GM13976 (cell line): ENCODE results near the gene NCKAP5L.
"Not testable (repeated sequence)": the region's sequence is repeated elsewhere in the genome, so short reads cannot be mapped to it uniquely, and the experiment has no call there.

ENCODE experiments used
- DNase-seq: peaks from one replicate; pipeline ENCODE4 v3.0.0; 2012; ENCODE audit warnings: low spot score
- in situ Hi-C: fragments of 300-500 bp; cut with MboI; formaldehyde crosslinking; loops from one replicate; pipeline ENCODE4 v1.12.0; 2022; ENCODE audit warnings: low sequenced_read_pairs, mixed read lengths, inconsistent platforms; ENCODE audit not compliant: unreplicated experiment
- TF ChIP-seq, protein P1 (sequence below): IDR thresholded peaks from 2 replicates; pipeline ENCODE4 v1.5.1; 2012; ENCODE audit warnings: borderline replicate concordance, mild to moderate bottlenecking; ENCODE audit not compliant: insufficient read depth; ENCODE audit errors: extremely low read depth, missing control alignments, control extremely low read depth

NCKAP5L gene

DNA sequence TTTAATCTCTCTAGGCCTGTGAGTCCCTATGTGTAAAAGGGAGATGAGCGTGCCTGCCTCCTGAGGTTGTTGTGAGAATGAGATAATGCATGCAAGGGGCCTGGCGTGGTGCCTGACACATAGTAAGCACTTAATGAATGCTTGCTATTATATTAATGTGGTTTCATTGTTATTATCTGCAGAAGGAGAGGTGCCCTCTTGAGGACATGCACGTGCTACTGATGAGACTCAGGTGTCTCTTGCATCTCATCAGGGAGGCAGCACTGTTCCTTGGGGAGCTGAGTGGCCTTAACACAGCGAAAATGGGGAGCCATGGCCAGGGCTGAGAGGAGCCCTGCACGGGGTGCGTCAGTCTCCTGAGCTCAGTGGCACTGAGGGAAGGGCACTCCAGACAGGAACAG, 44.6 kb upstream of the NCKAP5L start:
- in situ Hi-C loops, result no loop called here
- no peak for DNase-seq
- TF ChIP-seq, protein P1, sequence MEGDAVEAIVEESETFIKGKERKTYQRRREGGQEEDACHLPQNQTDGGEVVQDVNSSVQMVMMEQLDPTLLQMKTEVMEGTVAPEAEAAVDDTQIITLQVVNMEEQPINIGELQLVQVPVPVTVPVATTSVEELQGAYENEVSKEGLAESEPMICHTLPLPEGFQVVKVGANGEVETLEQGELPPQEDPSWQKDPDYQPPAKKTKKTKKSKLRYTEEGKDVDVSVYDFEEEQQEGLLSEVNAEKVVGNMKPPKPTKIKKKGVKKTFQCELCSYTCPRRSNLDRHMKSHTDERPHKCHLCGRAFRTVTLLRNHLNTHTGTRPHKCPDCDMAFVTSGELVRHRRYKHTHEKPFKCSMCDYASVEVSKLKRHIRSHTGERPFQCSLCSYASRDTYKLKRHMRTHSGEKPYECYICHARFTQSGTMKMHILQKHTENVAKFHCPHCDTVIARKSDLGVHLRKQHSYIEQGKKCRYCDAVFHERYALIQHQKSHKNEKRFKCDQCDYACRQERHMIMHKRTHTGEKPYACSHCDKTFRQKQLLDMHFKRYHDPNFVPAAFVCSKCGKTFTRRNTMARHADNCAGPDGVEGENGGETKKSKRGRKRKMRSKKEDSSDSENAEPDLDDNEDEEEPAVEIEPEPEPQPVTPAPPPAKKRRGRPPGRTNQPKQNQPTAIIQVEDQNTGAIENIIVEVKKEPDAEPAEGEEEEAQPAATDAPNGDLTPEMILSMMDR, result no peak

DNA sequence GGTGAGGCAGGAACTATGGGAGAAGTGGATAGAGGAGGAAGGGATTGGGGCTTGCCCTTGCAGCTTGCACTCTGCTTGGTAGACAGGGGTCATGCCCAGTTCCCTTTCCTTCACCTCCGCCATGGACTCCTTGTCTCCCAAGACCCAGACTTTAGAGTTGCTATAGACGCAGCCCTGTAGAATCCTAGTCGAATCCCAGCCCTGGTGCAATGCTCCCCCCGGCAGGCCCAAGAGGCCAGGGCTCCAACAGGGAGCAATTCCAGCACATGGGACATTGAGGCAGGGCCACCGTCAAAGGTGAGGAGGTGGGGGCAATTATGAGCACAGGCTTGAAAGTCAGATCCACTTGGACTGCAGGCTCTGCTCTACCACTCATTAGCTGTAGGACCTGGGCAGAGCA, 44.2 kb upstream of the NCKAP5L start:
- TF ChIP-seq, protein P1, result no peak
- in situ Hi-C loops, result no loop called here
- no peak for DNase-seq

DNA sequence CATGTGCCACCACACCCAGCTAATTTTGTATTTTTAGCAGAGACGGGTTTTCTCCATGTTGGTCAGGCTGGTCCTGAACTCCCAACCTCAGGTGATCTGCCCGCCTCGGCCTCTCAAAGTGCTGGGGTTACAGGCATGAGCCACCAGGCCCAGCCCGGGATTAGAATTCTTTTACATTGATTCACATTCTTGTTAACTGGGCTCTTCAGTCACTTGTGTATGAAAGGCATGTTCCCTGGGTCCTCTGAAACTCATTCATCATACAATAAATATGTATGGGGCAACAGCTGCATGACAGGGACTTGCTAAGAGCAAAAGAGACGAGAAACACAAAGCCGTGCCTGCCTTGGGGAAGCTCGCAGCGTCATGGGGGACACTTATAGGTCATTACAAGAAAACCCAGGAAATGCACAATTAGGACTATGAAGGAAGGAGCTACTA, 43.6 kb upstream of the NCKAP5L start:
- DNase-seq, in situ Hi-C loops: not testable (repeated sequence)

DNA sequence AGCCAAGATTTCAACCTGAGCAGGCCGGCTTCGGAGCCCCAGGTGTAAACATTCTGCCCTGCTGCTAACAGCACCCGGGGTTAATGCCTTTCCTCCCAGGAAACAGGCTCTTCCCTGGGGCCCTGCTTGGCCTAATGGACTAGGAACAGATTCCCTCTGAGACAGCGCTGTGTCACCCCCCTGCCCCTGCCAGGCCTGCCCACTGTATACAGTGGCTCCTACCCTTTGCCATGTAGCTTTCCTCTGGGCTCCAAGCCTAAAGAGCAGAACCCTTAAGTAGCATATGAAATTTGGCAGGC, 43.0 kb upstream of the NCKAP5L start:
- DNase-seq, result no peak
- TF ChIP-seq, protein P1, result no peak
- in situ Hi-C loops, result no loop called here

DNA sequence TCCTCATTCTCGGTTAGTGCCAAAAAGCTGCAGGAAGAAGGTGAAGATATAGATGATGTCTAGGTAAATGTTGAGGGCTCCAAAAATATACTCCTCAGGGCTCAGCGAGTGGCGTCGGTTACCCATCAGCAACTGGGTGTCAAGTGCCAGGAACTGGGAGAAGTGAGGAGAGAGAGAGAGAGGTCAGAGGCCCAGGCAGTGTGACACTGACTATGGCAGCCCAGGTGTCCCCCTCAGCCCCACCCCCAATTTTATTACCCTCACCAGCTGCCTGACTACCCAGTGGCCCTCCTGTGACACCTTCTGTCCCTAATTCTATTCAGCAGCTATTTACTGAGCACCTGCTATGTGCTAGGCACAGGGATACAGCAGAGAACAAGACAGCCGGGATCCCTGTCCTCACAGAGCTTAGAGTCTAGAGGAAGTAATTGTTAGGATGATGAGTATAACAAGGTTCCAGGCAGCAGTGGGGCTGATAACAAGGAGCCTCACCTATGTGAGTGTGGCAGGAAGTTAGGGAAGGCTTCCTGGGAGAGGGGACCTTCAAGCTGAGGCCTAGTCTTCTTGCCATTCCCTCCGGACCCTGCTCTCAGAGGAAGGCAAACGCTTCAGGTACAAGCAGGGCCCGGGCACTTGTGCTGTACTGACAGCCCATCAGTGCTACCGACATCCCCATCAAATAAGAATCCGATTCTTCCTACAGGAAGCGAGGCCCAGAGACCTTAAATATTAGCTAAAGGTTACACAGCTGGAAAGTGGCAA, 42.5 kb upstream of the NCKAP5L start:
- TF ChIP-seq, protein P1, result no peak
- in situ Hi-C loops, result no loop called here
- no peak for DNase-seq

DNA sequence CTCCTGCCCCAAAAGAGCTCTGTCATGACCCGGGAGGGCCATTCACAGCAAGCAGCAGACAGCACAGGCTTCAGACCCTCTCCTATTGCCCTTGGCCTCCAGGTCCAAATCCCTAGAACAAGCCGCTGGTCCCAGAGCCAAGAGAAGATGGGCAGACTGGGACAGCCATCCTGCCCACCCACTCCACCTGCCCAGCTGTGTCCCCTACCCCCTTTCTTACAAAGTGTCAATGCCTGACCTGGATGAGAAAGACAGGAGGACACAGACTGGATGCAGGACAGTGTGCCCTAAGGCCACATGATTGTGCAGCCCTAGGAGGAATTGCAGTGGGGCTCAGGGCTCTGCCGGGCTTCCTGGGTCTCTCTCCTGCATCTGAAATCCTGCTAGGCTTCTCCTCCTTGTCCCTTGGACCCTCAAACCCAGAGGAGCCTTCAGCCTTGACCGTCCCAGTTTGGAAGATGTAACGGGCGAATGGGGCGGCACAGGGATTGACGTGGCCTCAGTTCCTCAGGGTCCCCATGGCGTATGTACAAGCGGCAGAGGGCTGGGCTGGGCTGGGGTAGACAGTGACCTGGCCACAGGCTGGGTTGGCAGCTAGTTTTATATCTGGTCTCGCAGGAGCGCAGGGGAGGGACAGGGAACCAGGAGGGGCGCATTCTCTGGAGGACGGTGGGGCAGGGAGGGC, 41.7 kb upstream of the NCKAP5L start:
- TF ChIP-seq, protein P1, result no peak
- DNase-seq, result no peak
- in situ Hi-C loops, result no loop called here

DNA sequence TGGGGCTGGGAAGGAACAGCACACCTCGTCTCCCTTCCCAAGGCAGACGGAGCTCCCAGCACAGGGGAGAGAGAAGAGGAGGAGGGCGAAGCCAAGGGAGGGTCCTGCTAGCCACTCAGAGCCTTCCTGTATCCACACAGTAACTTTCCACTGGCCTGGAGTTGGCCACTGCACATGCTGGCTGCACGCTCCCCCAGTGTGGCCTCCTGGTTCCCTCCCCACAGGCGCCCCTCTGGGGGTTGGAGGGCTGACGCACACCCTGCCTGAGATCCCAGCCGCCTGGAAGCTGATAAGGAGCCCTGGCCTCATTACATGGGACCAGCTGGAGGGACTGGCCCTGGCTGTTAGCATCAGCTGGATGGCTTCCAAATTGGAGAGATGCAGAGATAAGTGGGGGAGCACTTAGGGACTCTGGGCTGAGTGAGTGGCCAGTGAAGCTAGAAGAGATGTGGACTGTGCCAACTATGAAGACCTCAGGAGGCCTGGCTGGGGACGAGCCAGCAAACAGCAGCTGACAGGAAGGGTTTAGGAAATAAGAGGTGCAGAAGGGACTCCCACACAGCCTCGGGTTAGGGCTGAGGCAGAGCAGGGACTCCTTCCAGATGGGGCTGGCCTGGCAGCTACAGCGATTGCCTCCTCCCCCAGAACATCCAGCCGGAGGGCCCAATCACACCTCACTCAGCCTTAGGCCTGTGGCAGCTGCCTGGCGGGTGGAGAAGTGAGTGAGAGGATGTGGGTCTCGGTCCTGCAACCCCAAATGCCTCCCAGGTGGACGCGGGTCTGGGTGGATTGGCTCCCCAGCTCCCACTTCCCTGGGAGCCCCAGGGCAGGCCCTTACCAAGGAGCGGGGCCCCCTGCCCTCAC, 41.0 kb upstream of the NCKAP5L start:
- TF ChIP-seq, protein P1, result no peak
- in situ Hi-C loops, result no loop called here
- DNase-seq, result no peak
